Measurements from ENCODE around the gene ATF4.

DNA sequence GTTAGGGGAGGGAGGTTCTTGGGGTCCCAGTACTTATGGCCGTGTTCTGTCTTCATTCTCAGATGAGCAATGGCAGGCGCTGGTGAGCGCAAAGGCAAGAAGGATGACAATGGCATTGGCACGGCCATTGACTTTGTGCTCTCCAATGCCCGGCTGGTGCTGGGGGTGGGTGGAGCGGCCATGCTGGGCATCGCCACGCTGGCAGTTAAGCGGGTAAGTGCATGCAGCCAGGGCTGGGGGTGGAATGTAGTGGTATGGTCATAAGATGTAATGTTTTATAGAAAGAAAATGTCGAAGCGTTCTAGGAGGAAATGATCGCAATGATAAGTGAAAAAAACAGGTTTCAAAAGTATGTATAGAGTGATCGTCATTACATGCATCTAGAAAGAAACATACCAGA, 9.1 kb upstream of the ATF4 start:
- TF ChIP-seq FOXA1 (IDR thresholded peaks at IDR 0.05): no peak
- TF ChIP-seq BHLHE40 (IDR thresholded peaks at IDR 0.05; ENCODE audit: borderline replicate concordance): no peak
- TF ChIP-seq HDGF (IDR thresholded peaks at IDR 0.05; ENCODE audit: borderline replicate concordance): no peak
- TF ChIP-seq TARDBP (IDR thresholded peaks at IDR 0.05): no peak
- no peak for TF ChIP-seq L3MBTL2 (conservative IDR thresholded peaks at IDR 0.05)
- no peak for TF ChIP-seq SUZ12 (IDR thresholded peaks at IDR 0.05)
- TF ChIP-seq SP1 (IDR thresholded peaks at IDR 0.05): no peak
- no peak for TF ChIP-seq ELF4 (IDR thresholded peaks at IDR 0.05)
